ENCODE measurements around the gene CWC27. TPM values are rescaled to one million over a fixed set of nuclear protein-coding genes. Genes with fewer than 3 reads are reported as not detected.

CWC27 gene
- polyA plus RNA-seq, 2 of the 4 experiments (the other 2 are of a cell fraction), result 24.1 to 48.5 TPM

GRCh38 chr5:64775291-64775690, 6.6 kb downstream of the CWC27 start:
- CTCF ChIA-PET, result interaction anchor here (1.6 kb wide), 1 partner anchor 9 kb away, joined by 8 read pairs; no protein-coding TSS in a partner anchor
- WGBS (ENCODE audit: missing lambda C conversion rate), result 97% methylated on average over 1 of the region's 1 CpG
- Histone ChIP-seq H3K4me3 (no peak overlapping the region), H3K4me2 (no peak overlapping the region), H3K27ac (no peak overlapping the region), H3K9me3 (no peaks in the 10 kb centered on the region), H3K4me1 (peaks cover 3% of the 10 kb centered on the region; the same call in 1 of the 3 replicates)
- DNase-seq (ENCODE audit: low read depth in 1 of 2, low spot score in 1 of 2), result no peak
- no peak for FAIRE-seq
- POLR2A ChIA-PET, result no interaction called here
- TF ChIP-seq RARB (CRISPR knock-in tag; IDR thresholded peaks at IDR 0.05), result no peak
- no peak for TF ChIP-seq E2F6 (IDR thresholded peaks at IDR 0.05; ENCODE audit: borderline replicate concordance, low read depth)
- TF ChIP-seq CBX8 (IDR thresholded peaks at IDR 0.05), result no peak
- TF ChIP-seq KDM1A (IDR thresholded peaks at IDR 0.05; ENCODE audit: low read depth), result no peak
- TF ChIP-seq POLR2AphosphoS2 (conservative IDR thresholded peaks at IDR 0.05; ENCODE audit: low read length), result no peak
- no peak for ATAC-seq

- DNase-seq (ENCODE audit: low read depth in 1 of 2, low spot score in 1 of 2) (peak; percentile 12 to 83), ATAC-seq (peak; percentile 81 to 90), FAIRE-seq (peak; percentile 54)
- POLR2A ChIA-PET, result no interaction called here
- 2% methylated on average over 3 of the region's 3 CpGs for WGBS (ENCODE audit: missing lambda C conversion rate)
- Histone ChIP-seq H3K4me2 (no peak overlapping the region), H3K27ac (no peak overlapping the region), H3K4me1 (no peaks in the 10 kb centered on the region), H3K9me3 (no peaks in the 10 kb centered on the region), H3K4me3 (no peak overlapping the region)
- CTCF ChIA-PET, result interaction anchor here (0.6 to 4.3 kb wide), 18 partner anchors 8 to 699 kb away, joined by 3 to 54 read pairs (median 5); no protein-coding TSS in a partner anchor
- peak; percentile 85 to 86 for TF ChIP-seq RAD21 (conservative IDR thresholded peaks at IDR 0.05 in 1 of 2, IDR thresholded peaks at IDR 0.05 in 1 of 2)
- TF ChIP-seq CTCF (IDR thresholded peaks at IDR 0.05), result peak; percentile 94
- peak; percentile 80 for TF ChIP-seq SMC3 (IDR thresholded peaks at IDR 0.05)
- TF ChIP-seq HOXB5 (CRISPR knock-in tag; IDR thresholded peaks at IDR 0.05), result no peak
These were observed 15.8 kb downstream of the CWC27 start for GRCh38 chr5:64784451-64785025.

GRCh38 chr5:64786372-64786771, 17.6 kb downstream of the CWC27 start:
- H3K9me3 ChIP-seq, result no peaks in the 10 kb centered on the region
- FAIRE-seq (no peak), ATAC-seq (no peak), DNase-seq (ENCODE audit: low read depth in 1 of 2, low spot score in 1 of 2) (no peak)
- no peak overlapping the region for H3K4me3 ChIP-seq
- CTCF ChIA-PET, result interaction anchor here (1.0 to 4.7 kb wide), 3 partner anchors 16 to 155 kb away, joined by 3 to 22 read pairs (median 4); no protein-coding TSS in a partner anchor
- POLR2A ChIA-PET, result no interaction called here
- no peak overlapping the region for H3K27ac ChIP-seq
- no peaks in the 10 kb centered on the region for H3K4me1 ChIP-seq
- TF ChIP-seq RCOR1 (IDR thresholded peaks at IDR 0.05; ENCODE audit: low read depth, low read length) (no peak), HMGXB4 (CRISPR knock-in tag; IDR thresholded peaks at IDR 0.05; ENCODE audit: borderline replicate concordance) (no peak), EHF (CRISPR knock-in tag; IDR thresholded peaks at IDR 0.05) (no peak), KDM5A (IDR thresholded peaks at IDR 0.05) (no peak), USF2 (IDR thresholded peaks at IDR 0.05) (no peak), SMC3 (IDR thresholded peaks at IDR 0.05) (no peak), RAD21 (conservative IDR thresholded peaks at IDR 0.05 in 1 of 2, IDR thresholded peaks at IDR 0.05 in 1 of 2) (no peak), PHF8 (IDR thresholded peaks at IDR 0.05; ENCODE audit: borderline replicate concordance, low read depth) (no peak), CBX2 (IDR thresholded peaks at IDR 0.05; ENCODE audit: borderline replicate concordance, low read depth) (no peak), CBX8 (IDR thresholded peaks at IDR 0.05) (no peak), CHD4 (IDR thresholded peaks at IDR 0.05; ENCODE audit: borderline replicate concordance) (no peak)
- no peak overlapping the region for H3K4me2 ChIP-seq
- WGBS (ENCODE audit: missing lambda C conversion rate), result 92% methylated on average over 2 of the region's 2 CpGs
